Esophagus muscularis mucosa (tissue), 4 donors: ENCODE data around the gene NUP133. TPM values are rescaled to one million over a fixed set of nuclear protein-coding genes. Genes with fewer than 3 reads are reported as not detected.
"Not testable (repeated sequence)": the region's sequence is repeated elsewhere in the genome, so short reads cannot be mapped to it uniquely, and the experiment has no call there.

Experiments used
- DNase-seq: peaks from one replicate; pipeline ENCODE4 v3.0.0-alpha.2; 2017; ENCODE audit errors: extremely low spot score
- H3K27ac ChIP-seq, 4 donors: fragments of 200-600 bp; sonication (generic); replicated peaks in 1 of 4; 1 replicate in 3 of 4; 2 replicates in 1 of 4; pipeline ENCODE4 v1.5.1; 2016 to 2019; ENCODE audit warnings: mild to moderate bottlenecking in 1 of 4
- H3K27me3 ChIP-seq, 4 donors: fragments of 200-600 bp; sonication (generic); one replicate each; pipeline versions ENCODE4 v1.5.1 to v1.6.0; 2016 to 2019
- H3K36me3 ChIP-seq, 4 donors: fragments of 200-600 bp; sonication (generic); one replicate each; pipeline ENCODE4 v1.5.1; 2016 to 2019
- H3K4me1 ChIP-seq, 4 donors: fragments of 200-600 bp; sonication (generic); one replicate each; pipeline ENCODE4 v1.5.1; 2016 to 2019
- H3K4me3 ChIP-seq, 4 donors: fragments of 200-600 bp; sonication (generic); 1 replicate in 2 of 4; 2 replicates in 2 of 4; pipeline ENCODE4 v1.5.1; 2016 to 2019; ENCODE audit warnings: mild to moderate bottlenecking in 4 of 4, moderate library complexity in 1 of 4
- H3K9me3 ChIP-seq, 4 donors: fragments of 200-600 bp; sonication (generic); 1 replicate in 3 of 4; 2 replicates in 1 of 4; pipeline ENCODE4 v1.5.1; 2016 to 2019
- CTCF ChIP-seq, 3 experiments: fragments of 200-600 bp in 2 of 3; fragments of 450-650 bp in 1 of 3; sonication (generic) in 2 of 3; IDR thresholded peaks; one replicate each; pipeline ENCODE4 v1.5.1; 2017 to 2019; ENCODE audit warnings: antibody characterized with exemption in 3 of 3, mild to moderate bottlenecking in 2 of 3, moderate library complexity in 1 of 3
- EP300 ChIP-seq: sonication (generic); formaldehyde crosslinking; IDR thresholded peaks from one replicate; pipeline ENCODE4 v1.6.1; 2017; ENCODE audit warnings: antibody characterized with exemption
- POLR2A ChIP-seq: fragments of 450-650 bp; IDR thresholded peaks from one replicate; pipeline ENCODE4 v1.6.1; 2017; ENCODE audit warnings: antibody characterized with exemption, moderate library complexity, mild to moderate bottlenecking, low read depth
- POLR2AphosphoS5 ChIP-seq, 2 donors: sonication (generic); formaldehyde crosslinking; IDR thresholded peaks; one replicate each; pipeline ENCODE4 v1.6.1; 2017; ENCODE audit warnings: antibody characterized with exemption in 2 of 2
- WGBS: methylation state at CpG from one replicate; pipeline ENCODE4 v1.1.5; 2018; 5-methylcytosine and 5-hydroxymethylcytosine counted together
- intact Hi-C: fragments of 100-400 bp; cut with DNase I; formaldehyde crosslinking; loops from one replicate; pipeline ENCODE4 v1.15.1; 2023
- total RNA-seq, 4 donors: library from RNA; depleted of rRNA; stranded (reverse); fragments of >200 nt; gene quantifications; one replicate each; pipeline versions ENCODE4 v1.1.0 to v1.2.1, GENCODE V29; 2016

The NUP133 gene
- total RNA-seq, 4 donors from 2014 or later = 23.1 to 37.0 (median 24.3) TPM

DNA sequence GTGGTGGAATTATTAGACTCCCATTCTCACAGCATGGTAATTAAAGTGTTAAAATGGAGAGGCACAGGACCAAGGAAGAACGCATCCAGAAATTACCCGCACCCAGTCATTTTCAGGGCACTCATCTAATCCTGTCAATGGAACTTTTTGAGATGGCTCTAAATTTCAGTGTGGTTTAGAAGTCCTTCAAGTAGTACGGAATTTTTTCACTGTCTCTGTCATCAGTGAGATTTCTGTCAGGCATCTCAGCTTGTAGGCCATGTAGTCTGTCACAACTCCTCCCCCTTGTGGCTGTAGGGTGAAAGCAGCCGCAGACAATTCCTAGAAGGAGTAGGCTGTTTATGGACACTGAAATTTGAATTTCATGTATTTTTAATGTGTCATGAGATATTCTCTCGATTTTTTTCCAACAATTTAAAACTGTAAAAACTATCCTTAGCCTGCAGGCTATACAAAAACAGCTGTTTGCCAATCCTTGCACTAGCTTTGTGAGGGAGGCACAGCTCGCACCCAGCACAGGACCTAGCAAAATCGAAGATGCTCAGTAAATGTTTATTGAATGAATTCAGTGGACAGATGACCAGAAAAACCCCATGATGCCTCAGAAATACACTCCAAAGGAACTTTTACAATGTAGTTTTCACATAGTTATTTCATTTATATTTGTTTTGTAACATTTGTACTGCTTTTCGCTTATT lies 6.6 kb upstream of the NUP133 start:
- intact Hi-C loops = loop anchor here (5.0 kb wide), 1 partner anchor 43 kb away; the partner anchor contains the start of gene ABCB10
- WGBS = 42% methylated on average over 8 of the region's 8 CpGs
- H3K27me3 ChIP-seq = no peaks in the 10 kb centered on the region
- H3K9me3 ChIP-seq = no peaks in the 10 kb centered on the region
- DNase-seq = no peak
- peak overlapping the region in 2 of 4 donors; percentile 31 to 41 for H3K27ac ChIP-seq
- TF ChIP-seq EP300 (no peak), POLR2AphosphoS5 (IDR thresholded peaks at IDR 0.05) (peak in 1 of 2 donors; percentile 41), POLR2A (no peak), CTCF (IDR thresholded peaks at IDR 0.05) (peak; percentile 66 to 82 (median 82))
- H3K4me3 ChIP-seq = no peak overlapping the region
- H3K36me3 ChIP-seq = peaks cover 10 to 39% (median 14%) of the 10 kb centered on the region in 4 donors
- H3K4me1 ChIP-seq = peaks cover 0 to 6% (median 5%) of the 10 kb centered on the region in 4 donors

DNA sequence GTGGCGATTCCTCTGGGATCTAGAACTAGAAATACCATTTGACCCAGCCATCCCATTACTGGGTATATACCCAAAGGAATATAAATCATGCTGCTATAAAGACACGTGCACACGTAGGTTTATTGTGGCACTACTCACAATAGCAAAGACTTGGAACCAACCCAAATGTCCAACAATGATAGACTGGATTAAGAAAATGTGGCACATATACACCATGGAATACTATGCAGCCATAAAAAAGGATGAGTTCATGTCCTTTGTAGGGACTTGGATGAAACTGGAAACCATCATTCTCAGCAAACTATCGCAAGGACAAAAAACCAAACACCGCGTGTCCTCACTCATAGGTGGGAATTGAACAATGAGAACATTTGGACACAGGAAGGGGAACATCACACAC lies 3.5 kb upstream of the NUP133 start:
- Histone ChIP-seq H3K36me3 (peaks cover 0 to 11% (median 0%) of the 10 kb centered on the region in 4 donors), H3K4me1 (peaks cover 8 to 26% (median 23%) of the 10 kb centered on the region in 4 donors)
- intact Hi-C loops, H3K4me3 ChIP-seq, DNase-seq, H3K9me3 ChIP-seq, H3K27ac ChIP-seq, H3K27me3 ChIP-seq: not testable (repeated sequence)
- 97% methylated on average over 5 of the region's 6 CpGs for WGBS

DNA sequence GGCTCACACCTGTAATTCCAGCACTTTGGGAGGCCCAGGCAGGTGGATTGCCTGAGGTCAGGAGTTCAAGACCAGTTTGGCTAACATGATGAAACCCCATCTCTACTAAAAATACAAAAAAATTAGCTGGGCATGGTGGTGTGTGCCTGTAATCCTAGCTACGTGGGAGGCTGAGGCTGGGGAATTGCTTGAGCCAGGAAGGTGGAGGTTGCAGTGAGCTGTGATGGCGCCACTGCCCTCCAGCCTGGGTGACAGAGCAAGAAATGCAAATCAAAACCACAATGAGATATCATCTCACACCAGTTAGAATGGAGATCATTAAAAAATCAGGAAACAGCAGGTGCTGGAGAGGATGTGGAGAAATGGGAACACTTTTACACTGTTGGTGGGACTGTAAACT lies 3.1 kb upstream of the NUP133 start:
- H3K27me3 ChIP-seq, H3K27ac ChIP-seq, DNase-seq, H3K4me3 ChIP-seq, H3K9me3 ChIP-seq, H3K36me3 ChIP-seq, intact Hi-C loops: not testable (repeated sequence)
- 75% methylated on average over 2 of the region's 2 CpGs for WGBS
- peaks cover 11 to 30% (median 28%) of the 10 kb centered on the region in 4 donors for H3K4me1 ChIP-seq

DNA sequence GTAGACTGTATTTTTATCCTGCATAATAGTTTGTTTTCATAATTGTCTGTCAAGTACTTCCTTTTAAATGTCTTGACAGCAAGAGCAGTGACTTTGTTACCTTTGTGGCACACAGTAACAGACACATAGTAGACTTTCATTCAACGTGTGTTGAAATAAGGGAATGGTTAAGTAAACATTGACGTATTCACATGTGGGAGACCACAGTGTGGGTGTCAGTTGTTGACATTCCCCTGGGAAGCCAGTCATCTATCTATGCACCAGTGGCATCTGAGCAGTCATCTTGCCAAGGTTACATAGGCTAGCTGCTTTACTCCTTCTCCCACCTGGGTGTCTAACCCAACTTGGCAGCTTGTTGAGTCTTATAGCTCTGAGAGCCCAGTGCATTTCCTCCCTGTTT lies 1.4 kb upstream of the NUP133 start:
- Histone ChIP-seq H3K27ac (no peak overlapping the region), H3K4me1 (peaks cover 11 to 36% (median 29%) of the 10 kb centered on the region in 4 donors), H3K4me3 (no peak overlapping the region), H3K27me3 (no peaks in the 10 kb centered on the region), H3K36me3 (peaks cover 0 to 7% (median 5%) of the 10 kb centered on the region in 4 donors), H3K9me3 (no peaks in the 10 kb centered on the region)
- no peak for TF ChIP-seq EP300
- TF ChIP-seq POLR2A = no peak
- no peak for TF ChIP-seq CTCF (IDR thresholded peaks at IDR 0.05)
- no peak for TF ChIP-seq POLR2AphosphoS5 (IDR thresholded peaks at IDR 0.05)
- no peak for DNase-seq
- WGBS = 51% methylated on average over 2 of the region's 2 CpGs
- intact Hi-C loops = no loop called here

DNA sequence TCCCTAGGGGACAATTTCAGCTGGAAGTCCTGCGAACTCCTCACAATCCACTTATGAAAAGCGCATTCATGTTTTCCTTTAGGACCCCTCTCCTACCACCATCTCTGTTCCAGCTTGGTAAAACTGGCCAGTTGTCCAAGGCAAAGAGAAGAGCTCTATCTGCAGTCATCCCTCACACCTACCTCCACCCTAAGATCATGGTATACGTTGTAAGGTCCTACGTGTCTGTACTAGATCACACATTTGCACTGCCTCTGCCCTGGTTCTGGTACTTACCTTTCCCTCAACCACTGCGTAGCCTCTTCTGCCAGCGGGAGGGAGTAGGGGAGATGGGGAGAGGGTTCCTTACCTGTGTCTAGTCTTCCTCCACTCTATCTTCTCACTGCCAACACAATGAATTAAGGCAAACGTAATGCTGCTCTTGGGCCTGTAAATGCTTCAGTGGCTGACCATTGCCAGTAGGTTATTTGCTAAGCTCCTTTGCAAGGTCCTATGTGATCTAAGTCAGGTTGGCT lies 739 bp upstream of the NUP133 start:
- Histone ChIP-seq H3K9me3 (no peaks in the 10 kb centered on the region), H3K27me3 (no peaks in the 10 kb centered on the region), H3K36me3 (peaks cover 0 to 11% (median 8%) of the 10 kb centered on the region in 4 donors), H3K4me3 (peak overlapping the region; percentile 78 to 95 (median 91)), H3K4me1 (peaks cover 11 to 30% (median 25%) of the 10 kb centered on the region in 4 donors), H3K27ac (peak overlapping the region; percentile 94 to 97 (median 96))
- intact Hi-C loops = no loop called here
- WGBS = 82% methylated on average over 7 of the region's 7 CpGs
- no peak for TF ChIP-seq EP300
- no peak for TF ChIP-seq CTCF (IDR thresholded peaks at IDR 0.05)
- no peak for TF ChIP-seq POLR2A
- no peak for TF ChIP-seq POLR2AphosphoS5 (IDR thresholded peaks at IDR 0.05)
- no peak for DNase-seq
